ENCODE results near the gene DUSP10. TPM values are rescaled to one million over a fixed set of nuclear protein-coding genes. Genes with fewer than 3 reads are reported as not detected.

Gene DUSP10
- total RNA-seq, 6 donors from 2014 or later: 7.7 to 13.7 (median 11.9) TPM

DNA sequence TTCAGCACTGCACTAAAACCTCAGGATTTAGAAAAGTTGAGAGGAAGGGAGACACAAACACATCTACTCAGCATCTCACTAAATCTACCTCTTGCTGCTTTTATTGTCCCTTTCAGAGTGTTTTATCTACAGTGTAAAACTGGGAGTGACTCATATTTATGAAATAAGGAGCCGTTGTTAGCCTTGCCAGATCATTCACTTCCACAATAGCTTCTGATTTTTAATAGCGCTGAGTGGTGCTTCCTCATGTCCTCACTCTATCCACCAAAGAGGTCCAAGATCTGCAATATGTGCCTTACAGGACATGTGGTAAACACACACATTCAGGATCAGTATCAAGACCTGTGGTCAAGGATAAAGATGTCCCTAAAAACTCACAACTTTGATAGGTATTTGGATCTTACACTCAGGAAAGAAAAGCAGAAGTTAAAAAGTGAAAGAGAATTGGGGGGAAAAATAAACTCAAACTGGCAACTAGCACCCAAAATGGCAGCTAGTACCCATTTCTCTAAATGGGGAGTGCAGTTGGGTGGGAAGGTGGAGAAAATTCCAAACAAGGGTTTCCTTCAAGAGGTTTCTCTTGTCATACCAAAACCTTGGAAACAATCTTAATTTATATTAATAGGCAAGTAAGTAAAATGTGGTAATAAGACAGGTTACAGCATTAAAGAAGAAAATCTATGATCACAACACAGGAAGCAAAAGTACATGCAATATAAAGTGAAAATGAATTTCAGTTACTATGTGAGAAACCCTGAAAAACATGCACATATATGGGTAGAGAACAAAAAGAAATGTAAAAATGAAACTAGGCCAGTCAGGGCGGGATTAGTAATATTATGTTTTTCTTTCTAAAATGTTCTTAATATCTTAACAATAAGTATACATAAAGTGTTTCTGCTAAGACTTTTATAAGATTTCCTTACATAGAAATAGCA is 15.9 kb downstream of the DUSP10 start:
- WGBS, 2 donors: 63 to 64% methylated on average over 3 of the region's 3 CpGs
- Histone ChIP-seq H3K27ac (peak overlapping the region; percentile 13 to 52 (median 32)), H3K36me3 (no peaks in the 10 kb centered on the region), H3K4me1 (peaks cover 3 to 29% (median 10%) of the 10 kb centered on the region in 4 donors), H3K4me3 (no peak overlapping the region), H3K9me3 (peaks cover 0 to 5% (median 0%) of the 10 kb centered on the region in 4 donors), H3K27me3 (no peaks in the 10 kb centered on the region)
- ATAC-seq (ENCODE audit: low FRiP score in 2 of 2) (peak in 1 of 2 donors; percentile 82), DNase-seq (no peak)
- TF ChIP-seq EP300 (IDR thresholded peaks at IDR 0.05): no peak
- TF ChIP-seq POLR2A (IDR thresholded peaks at IDR 0.05): no peak
- TF ChIP-seq, protein P1, sequence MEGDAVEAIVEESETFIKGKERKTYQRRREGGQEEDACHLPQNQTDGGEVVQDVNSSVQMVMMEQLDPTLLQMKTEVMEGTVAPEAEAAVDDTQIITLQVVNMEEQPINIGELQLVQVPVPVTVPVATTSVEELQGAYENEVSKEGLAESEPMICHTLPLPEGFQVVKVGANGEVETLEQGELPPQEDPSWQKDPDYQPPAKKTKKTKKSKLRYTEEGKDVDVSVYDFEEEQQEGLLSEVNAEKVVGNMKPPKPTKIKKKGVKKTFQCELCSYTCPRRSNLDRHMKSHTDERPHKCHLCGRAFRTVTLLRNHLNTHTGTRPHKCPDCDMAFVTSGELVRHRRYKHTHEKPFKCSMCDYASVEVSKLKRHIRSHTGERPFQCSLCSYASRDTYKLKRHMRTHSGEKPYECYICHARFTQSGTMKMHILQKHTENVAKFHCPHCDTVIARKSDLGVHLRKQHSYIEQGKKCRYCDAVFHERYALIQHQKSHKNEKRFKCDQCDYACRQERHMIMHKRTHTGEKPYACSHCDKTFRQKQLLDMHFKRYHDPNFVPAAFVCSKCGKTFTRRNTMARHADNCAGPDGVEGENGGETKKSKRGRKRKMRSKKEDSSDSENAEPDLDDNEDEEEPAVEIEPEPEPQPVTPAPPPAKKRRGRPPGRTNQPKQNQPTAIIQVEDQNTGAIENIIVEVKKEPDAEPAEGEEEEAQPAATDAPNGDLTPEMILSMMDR (IDR thresholded peaks at IDR 0.05): no peak

DNA sequence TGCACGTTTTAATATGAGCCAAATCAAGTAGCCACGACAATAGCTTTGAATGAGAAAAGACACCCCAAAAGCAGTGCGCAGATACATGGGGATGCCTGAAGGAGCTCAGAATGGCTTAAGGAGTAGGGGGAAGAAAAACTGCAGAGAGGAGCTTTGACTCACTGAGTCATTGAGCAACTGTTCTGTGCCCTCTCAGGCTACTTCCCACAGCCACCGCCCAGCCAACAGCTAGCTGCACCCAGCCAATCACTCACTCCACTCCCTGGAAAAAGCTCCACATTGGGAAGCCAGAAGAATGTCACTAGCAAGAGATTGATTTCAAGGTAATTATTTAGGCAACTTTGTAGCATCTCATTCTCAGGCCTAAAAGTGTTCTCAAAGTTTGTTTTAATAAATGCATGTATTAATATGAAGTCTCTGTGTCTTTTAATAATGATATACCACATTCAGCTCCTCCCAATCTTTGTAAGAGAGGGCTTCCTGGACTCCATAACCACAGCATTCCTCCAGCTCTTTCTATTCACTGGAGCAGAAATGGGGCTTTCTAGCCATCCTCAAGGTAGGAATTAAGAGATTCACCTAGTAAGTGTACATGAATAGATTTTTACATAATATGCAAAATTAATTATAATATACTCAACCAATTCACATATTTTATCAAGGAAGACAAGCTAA is 16.8 kb downstream of the DUSP10 start:
- peak in 1 of 2 donors; percentile 65 for DNase-seq
- 72 to 88% methylated on average over 4 of the region's 4 CpGs for WGBS, 2 donors
- Histone ChIP-seq H3K4me1 (peaks cover 3 to 29% (median 10%) of the 10 kb centered on the region in 4 donors), H3K27ac (peak overlapping the region in 3 of 4 donors; percentile 13 to 52 (median 33)), H3K9me3 (peaks cover 0 to 5% (median 0%) of the 10 kb centered on the region in 4 donors), H3K4me3 (no peak overlapping the region), H3K36me3 (no peaks in the 10 kb centered on the region), H3K27me3 (no peaks in the 10 kb centered on the region)
- ATAC-seq (ENCODE audit: low FRiP score in 2 of 2): peak; percentile 56 to 91
- TF ChIP-seq EP300 (IDR thresholded peaks at IDR 0.05): no peak
- TF ChIP-seq POLR2A (IDR thresholded peaks at IDR 0.05): no peak
- TF ChIP-seq, protein P1 (IDR thresholded peaks at IDR 0.05): no peak
- no peak for TF ChIP-seq POLR2AphosphoS5 (IDR thresholded peaks at IDR 0.05)

DNA sequence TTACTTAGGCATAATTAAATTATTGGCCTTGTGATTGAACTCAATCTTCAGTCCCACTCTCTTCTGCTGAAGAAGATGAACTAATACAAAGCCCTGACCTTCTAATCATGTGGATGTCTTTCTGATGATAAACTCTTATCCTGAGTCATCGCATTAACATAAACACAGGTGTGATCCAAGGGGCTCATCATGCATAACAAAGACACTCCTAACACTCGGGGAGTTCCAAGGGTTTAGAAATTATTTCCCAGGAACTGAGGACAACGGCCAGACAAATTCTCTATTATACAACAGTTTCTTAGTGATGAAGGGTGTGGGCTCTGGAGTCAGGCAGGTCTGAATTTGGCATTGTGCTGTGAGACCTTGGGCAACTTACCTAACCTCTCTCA is 18.0 kb downstream of the DUSP10 start:
- 95% methylated on average over 3 of the region's 3 CpGs for WGBS, 2 donors
- TF ChIP-seq POLR2AphosphoS5 (IDR thresholded peaks at IDR 0.05): no peak
- no peak for TF ChIP-seq POLR2A (IDR thresholded peaks at IDR 0.05)
- TF ChIP-seq, protein P1 (IDR thresholded peaks at IDR 0.05): no peak
- TF ChIP-seq EP300 (IDR thresholded peaks at IDR 0.05): no peak
- no peak overlapping the region for H3K4me3 ChIP-seq
- H3K27ac ChIP-seq: no peak overlapping the region
- H3K36me3 ChIP-seq: no peaks in the 10 kb centered on the region
- ATAC-seq (ENCODE audit: low FRiP score in 2 of 2) (no peak), DNase-seq (no peak)
- H3K9me3 ChIP-seq: peaks cover 0 to 5% (median 0%) of the 10 kb centered on the region in 4 donors
- H3K4me1 ChIP-seq: peaks cover 5 to 37% (median 19%) of the 10 kb centered on the region in 4 donors
- H3K27me3 ChIP-seq: no peaks in the 10 kb centered on the region

DNA sequence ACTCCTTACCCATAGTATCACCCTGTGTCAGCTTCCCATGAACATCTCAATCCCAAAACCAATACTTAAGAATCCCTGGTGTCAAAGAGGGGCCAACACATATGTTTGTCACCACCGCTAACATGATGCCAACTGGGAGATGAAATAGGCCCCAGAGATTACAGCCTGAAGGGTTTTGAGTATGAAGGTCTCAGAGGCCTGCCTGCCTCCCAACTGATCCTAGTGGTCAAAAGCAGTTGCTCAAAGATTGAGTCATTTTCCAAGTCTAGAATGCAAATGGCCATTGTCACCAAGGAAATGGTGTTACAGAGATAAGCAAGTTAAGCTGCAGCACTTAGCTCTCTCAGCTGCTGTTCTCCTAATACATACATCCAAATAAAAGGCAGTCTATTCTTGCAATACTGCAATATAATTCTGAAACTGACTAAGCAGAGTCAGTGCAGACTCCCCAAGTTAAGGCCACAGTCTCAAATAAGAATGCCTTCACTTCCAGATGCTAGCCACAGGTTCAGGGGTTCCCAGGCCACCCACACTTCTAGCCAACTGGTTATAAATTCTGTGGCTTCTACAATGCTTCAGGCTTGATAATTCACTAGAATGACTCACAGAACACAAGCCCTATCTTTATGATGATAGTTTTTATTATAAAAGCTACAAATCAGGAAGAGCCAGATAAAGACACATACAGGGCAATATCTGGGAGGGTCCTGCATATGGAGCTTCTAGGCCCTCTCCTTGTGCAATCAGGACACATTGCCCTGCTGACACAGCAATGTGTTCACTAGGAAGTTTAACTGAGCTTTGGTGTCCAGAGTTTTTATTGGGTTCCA is 18.7 kb downstream of the DUSP10 start:
- no peak overlapping the region for H3K27ac ChIP-seq
- TF ChIP-seq POLR2AphosphoS5 (IDR thresholded peaks at IDR 0.05) (no peak), POLR2A (IDR thresholded peaks at IDR 0.05) (no peak), EP300 (IDR thresholded peaks at IDR 0.05) (no peak)
- TF ChIP-seq, protein P1 (IDR thresholded peaks at IDR 0.05): no peak
- whole genome bisulfite sequencing, 2 donors: 81 to 95% methylated on average over 1 of the region's 1 CpG
- no peaks in the 10 kb centered on the region for H3K36me3 ChIP-seq
- DNase-seq (no peak), ATAC-seq (ENCODE audit: low FRiP score in 2 of 2) (no peak)
- H3K4me1 ChIP-seq: peaks cover 11 to 43% (median 25%) of the 10 kb centered on the region in 4 donors
- H3K9me3 ChIP-seq: peaks cover 0 to 5% (median 0%) of the 10 kb centered on the region in 4 donors
- H3K27me3 ChIP-seq: no peaks in the 10 kb centered on the region
- no peak overlapping the region for H3K4me3 ChIP-seq
